ENCODE data around the gene CEP170. TPM values are rescaled to one million over a fixed set of nuclear protein-coding genes. Genes with fewer than 3 reads are reported as not detected.
"Not testable (repeated sequence)": the region's sequence is repeated elsewhere in the genome, so short reads cannot be mapped to it uniquely, and the experiment has no call there.

Gene CEP170
- total and polyA plus RNA-seq, 10 of the 15 experiments (the other 5 are each of a cell fraction or from before 2014, with no cell fraction given), result 15.0 to 67.3 (median 40.2) TPM

GRCh38 chr1:243101551-243102050 lies 153.5 kb downstream of the CEP170 start:
- H3K27ac ChIP-seq (ENCODE audit: control insufficient read depth, insufficient read depth); H3K36me3 ChIP-seq (ENCODE audit: control insufficient read depth in 2 of 2, insufficient read depth in 2 of 2, low read length in 1 of 2); FAIRE-seq; H3K4me1 ChIP-seq (ENCODE audit: control insufficient read depth, insufficient read depth, low read length); H3K4me2 ChIP-seq (ENCODE audit: control insufficient read depth, insufficient read depth); BruUV-seq (replicated peaks); SMC1A ChIA-PET (ENCODE audit: uncharacterized antibody, unreplicated experiment); CTCF ChIA-PET; H3K79me2 ChIP-seq (ENCODE audit: control insufficient read depth, insufficient read depth, low read length); RAD21 ChIA-PET (ENCODE audit: unreplicated experiment); H3K27me3 ChIP-seq (replicated peaks in 1 of 2; ENCODE audit: control insufficient read depth in 2 of 2, insufficient read depth in 2 of 2, low read length in 1 of 2); H3K9me3 ChIP-seq (replicated peaks; ENCODE audit: control insufficient read depth, insufficient read depth, low read length); H4K20me1 ChIP-seq (ENCODE audit: control insufficient read depth, insufficient read depth); in situ Hi-C loops (cut with MboI); intact Hi-C loops (cut with micrococcal nuclease; ENCODE audit: unreplicated experiment): not testable (repeated sequence)
- peak overlapping the region; percentile 36; the same call in 1 of the 2 replicates for H3K4me3 ChIP-seq
- POLR2A ChIA-PET, result interaction anchor here (1.3 kb wide), 1 partner anchor 154 kb away, joined by 4 read pairs; the partner anchor contains the start of genes CEP170 and SDCCAG8
- DNase-seq (ENCODE audit: low read depth, low spot score) (peak; percentile 25), ATAC-seq (peak; percentile 94)
- 23% methylated on average over 39 of the region's 40 CpGs for WGBS (ENCODE audit: insufficient coverage, insufficient replicate concordance, low lambda C conversion rate, missing lambda C conversion rate)
- H2AFZ ChIP-seq (ENCODE audit: control insufficient read depth, low read depth, low read length), result peak overlapping the region; percentile 47; the same call in 1 of the 2 replicates
- peak overlapping the region; percentile 29; the same call in 1 of the 2 replicates for H3K9ac ChIP-seq (ENCODE audit: control insufficient read depth, insufficient read depth, low read length)
- peak in 1 of 2 experiments; percentile 20; a peak in 1 of 4 replicates for TF ChIP-seq BHLHE40 (IDR thresholded peaks at IDR 0.05; ENCODE audit: borderline replicate concordance in 1 of 2, low read depth in 2 of 2, low read length in 1 of 2)
- TF ChIP-seq ATF7 (IDR thresholded peaks at IDR 0.05; ENCODE audit: low read depth), result peak; percentile 86
- TF ChIP-seq SP1 (IDR thresholded peaks at IDR 0.05; ENCODE audit: low read depth, low read length), result peak; percentile 23
- TF ChIP-seq ZBTB40 (IDR thresholded peaks at IDR 0.05; ENCODE audit: borderline replicate concordance), result peak; percentile 19; the same call in 1 of the 2 replicates
- TF ChIP-seq SRF (IDR thresholded peaks at IDR 0.05; ENCODE audit: low read depth in 2 of 2, low read length in 2 of 2), result peak; percentile 17 to 81; a peak in 2 of 4 replicates
- peak; percentile 44; the same call in 1 of the 2 replicates for TF ChIP-seq NR2F1 (conservative IDR thresholded peaks at IDR 0.05)
- TF ChIP-seq MEF2A (IDR thresholded peaks at IDR 0.05; ENCODE audit: insufficient read depth, low read depth, low read length), result 0 out of 2 replicates have a peak, but pooled peaks have one; percentile 19
- TF ChIP-seq DPF2 (IDR thresholded peaks at IDR 0.05), result peak; percentile 34; the same call in 1 of the 2 replicates
- 0 out of 2 replicates have a peak, but pooled peaks have one; percentile 23 for TF ChIP-seq ZBTB33 (IDR thresholded peaks at IDR 0.05)
- TF ChIP-seq SIX5 (IDR thresholded peaks at IDR 0.05; ENCODE audit: low read depth, low read length, severe bottlenecking), result peak; percentile 16
- peak; percentile 45; the same call in 1 of the 2 replicates for TF ChIP-seq NR2C1 (IDR thresholded peaks at IDR 0.05)
- TF ChIP-seq ZNF687 (IDR thresholded peaks at IDR 0.05), result 0 out of 2 replicates have a peak, but pooled peaks have one; percentile 34
- peak; percentile 72 for TF ChIP-seq BRCA1 (IDR thresholded peaks at IDR 0.05; ENCODE audit: low read depth, low read length)
